Muscle of back (tissue), 13 donors: Measurements from ENCODE around the gene SIM1. TPM values are rescaled to one million over a fixed set of nuclear protein-coding genes. Genes with fewer than 3 reads are reported as not detected.

Experiments used
- DNase-seq, 3 donors: peaks; one replicate each; pipeline versions ENCODE4 v3.0.0 to v3.0.0-alpha.2; 2013
- long read RNA-seq, 9 donors: transcript quantifications; one replicate each; lab custom pipeline, GENCODE V29; 2026
- polyA plus RNA-seq, 10 donors: library from polyadenylated mRNA; unstranded; fragments of 120-200 nt; gene quantifications; one replicate each; pipeline ENCODE4 v1.2.1, GENCODE V29; 2013; ENCODE audit not compliant: insufficient read length in 10 of 10

Gene SIM1
- 1 to 10 TPM; 2.1 to 6.9 (median 4.0) TPM for polyA plus RNA-seq
- long read RNA-seq, donor 1, partial matches to known transcripts: 0 of 2 reads
- long read RNA-seq, donor 1, other reads (novel, unspliced or antisense): 0 of 2 reads
- long read RNA-seq, donor 2: 0 reads
- long read RNA-seq, donor 3: 0 reads
- long read RNA-seq, donor 4: 0 reads
- long read RNA-seq, donor 5: 0 reads
- long read RNA-seq, donor 6: 0 reads
- long read RNA-seq, donor 7: 0 reads
- long read RNA-seq, donor 8: 0 reads
- long read RNA-seq, donor 9: 0 reads

GRCh38 chr6:100464903-100465700, at the start of gene SIM1:
Gene SIM1 (minus strand): TSS chr6:100464921. CDS start chr6:100463468, 1,453 bp downstream.
- DNase-seq: peak; percentile 92 to 95 (median 94)

GRCh38 chr6:100512203-100512862, 47.6 kb upstream of the SIM1 start:
- no peak for DNase-seq

- DNase-seq: no peak
Observed at GRCh38 chr6:100509101-100509500, 44.4 kb upstream of the SIM1 start.

- DNase-seq: no peak
Observed at GRCh38 chr6:100506651-100507050, 41.9 kb upstream of the SIM1 start.

GRCh38 chr6:100504786-100505737, 40.3 kb upstream of the SIM1 start:
- peak; percentile 54 to 62 (median 57) for DNase-seq

GRCh38 chr6:100503043-100503705, 38.5 kb upstream of the SIM1 start:
- DNase-seq: peak in 2 of 3 donors; percentile 36 to 38

GRCh38 chr6:100493206-100493888, 28.6 kb upstream of the SIM1 start:
- DNase-seq: no peak

GRCh38 chr6:100491952-100492670, 27.4 kb upstream of the SIM1 start:
- DNase-seq: no peak

GRCh38 chr6:100490065-100490464, 25.3 kb upstream of the SIM1 start:
- DNase-seq: no peak

GRCh38 chr6:100488244-100488643, 23.5 kb upstream of the SIM1 start:
- no peak for DNase-seq

GRCh38 chr6:100487638-100488037, 22.9 kb upstream of the SIM1 start:
- no peak for DNase-seq

GRCh38 chr6:100485268-100485667, 20.5 kb upstream of the SIM1 start:
- DNase-seq: no peak

GRCh38 chr6:100484474-100484873, 19.8 kb upstream of the SIM1 start:
- no peak for DNase-seq

GRCh38 chr6:100482698-100483097, 18.0 kb upstream of the SIM1 start:
- DNase-seq: no peak

- DNase-seq: peak in 2 of 3 donors; percentile 46 to 57
Observed at GRCh38 chr6:100479179-100480035, 14.7 kb upstream of the SIM1 start.

GRCh38 chr6:100475554-100476320, 11.0 kb upstream of the SIM1 start:
- DNase-seq: no peak

GRCh38 chr6:100473182-100473581, 8.5 kb upstream of the SIM1 start:
- DNase-seq: no peak

GRCh38 chr6:100472674-100473073, 8.0 kb upstream of the SIM1 start:
- DNase-seq: no peak
